ENCODE measurements around the gene DDX4.
"Not testable (repeated sequence)": the region's sequence is repeated elsewhere in the genome, so short reads cannot be mapped to it uniquely, and the experiment has no call there.

Gene DDX4

GRCh38 chr5:55731848-55732247 is 6.0 kb upstream of the DDX4 start:
- DNase-seq = no peak

- no peak for DNase-seq
These were observed 5.3 kb upstream of the DDX4 start for GRCh38 chr5:55732585-55732984.

- no peak for DNase-seq
These were observed 3.2 kb upstream of the DDX4 start for GRCh38 chr5:55734658-55735057.

GRCh38 chr5:55742778-55743177 is 4.9 kb downstream of the DDX4 start:
- no peak for DNase-seq

GRCh38 chr5:55747778-55748318 is 10.0 kb downstream of the DDX4 start:
- DNase-seq = no peak

GRCh38 chr5:55749387-55749786 is 11.5 kb downstream of the DDX4 start:
- DNase-seq = no peak

- no peak for DNase-seq
These were observed 12.2 kb downstream of the DDX4 start for GRCh38 chr5:55750063-55750462.

- no peak for DNase-seq
These were observed 12.6 kb downstream of the DDX4 start for GRCh38 chr5:55750499-55750898.

- no peak for DNase-seq
These were observed 20.4 kb downstream of the DDX4 start for GRCh38 chr5:55758231-55758630.

GRCh38 chr5:55758714-55759113 is 20.9 kb downstream of the DDX4 start:
- no peak for DNase-seq

- not testable (repeated sequence) for DNase-seq
These were observed 23.9 kb downstream of the DDX4 start for GRCh38 chr5:55761721-55762120.

- no peak for DNase-seq
These were observed 26.0 kb downstream of the DDX4 start for GRCh38 chr5:55763746-55764420.

GRCh38 chr5:55768279-55768678 is 30.4 kb downstream of the DDX4 start:
- no peak for DNase-seq

- no peak for DNase-seq
These were observed 33.4 kb downstream of the DDX4 start for GRCh38 chr5:55771175-55771655.

GRCh38 chr5:55773057-55773456 is 35.2 kb downstream of the DDX4 start:
- DNase-seq = no peak

- no peak for DNase-seq
These were observed 39.5 kb downstream of the DDX4 start for GRCh38 chr5:55777332-55777731.

GRCh38 chr5:55800924-55801323 is 63.1 kb downstream of the DDX4 start:
- DNase-seq = no peak

- not testable (repeated sequence) for DNase-seq
These were observed 71.0 kb downstream of the DDX4 start for GRCh38 chr5:55808814-55809213.

- not testable (repeated sequence) for DNase-seq
These were observed 78.1 kb downstream of the DDX4 start for GRCh38 chr5:55815939-55816338.

- DNase-seq = no peak
These were observed 78.5 kb downstream of the DDX4 start for GRCh38 chr5:55816342-55816741.

- DNase-seq = no peak
These were observed 79.2 kb downstream of the DDX4 start for GRCh38 chr5:55817030-55817429.

GRCh38 chr5:55820488-55820887 is 82.6 kb downstream of the DDX4 start:
- DNase-seq = no peak

- DNase-seq = no peak
These were observed 84.1 kb downstream of the DDX4 start for GRCh38 chr5:55821731-55822512.

GRCh38 chr5:55823151-55823796 is 85.4 kb downstream of the DDX4 start:
- no peak for DNase-seq

Measured in NCI-H1417 treated with DMSO at 0.1 percent for 48 hours (cell line).